NCI-H2107 treated with DMSO at 0.1 percent for 48 hours (cell line): ENCODE measurements around the gene MYRF.

Experiments
- DNase-seq: peaks from one replicate; lab custom pipeline; 2025; ENCODE audit not compliant: unreplicated experiment; lab: John Stamatoyannopoulos, UW

MYRF gene

GRCh38 chr11:61792310-61793082 is 40.1 kb downstream of the MYRF start, which contains the start of the genes FEN1 and TMEM258:
TSS of gene FEN1 (plus strand) at chr11:61792911. CDS start at chr11:61795362, 2,451 bp downstream.
TSS of gene TMEM258 (minus strand) at chr11:61792599. CDS start at chr11:61792558, 41 bp downstream.
- peak; percentile 85 for DNase-seq

DNA sequence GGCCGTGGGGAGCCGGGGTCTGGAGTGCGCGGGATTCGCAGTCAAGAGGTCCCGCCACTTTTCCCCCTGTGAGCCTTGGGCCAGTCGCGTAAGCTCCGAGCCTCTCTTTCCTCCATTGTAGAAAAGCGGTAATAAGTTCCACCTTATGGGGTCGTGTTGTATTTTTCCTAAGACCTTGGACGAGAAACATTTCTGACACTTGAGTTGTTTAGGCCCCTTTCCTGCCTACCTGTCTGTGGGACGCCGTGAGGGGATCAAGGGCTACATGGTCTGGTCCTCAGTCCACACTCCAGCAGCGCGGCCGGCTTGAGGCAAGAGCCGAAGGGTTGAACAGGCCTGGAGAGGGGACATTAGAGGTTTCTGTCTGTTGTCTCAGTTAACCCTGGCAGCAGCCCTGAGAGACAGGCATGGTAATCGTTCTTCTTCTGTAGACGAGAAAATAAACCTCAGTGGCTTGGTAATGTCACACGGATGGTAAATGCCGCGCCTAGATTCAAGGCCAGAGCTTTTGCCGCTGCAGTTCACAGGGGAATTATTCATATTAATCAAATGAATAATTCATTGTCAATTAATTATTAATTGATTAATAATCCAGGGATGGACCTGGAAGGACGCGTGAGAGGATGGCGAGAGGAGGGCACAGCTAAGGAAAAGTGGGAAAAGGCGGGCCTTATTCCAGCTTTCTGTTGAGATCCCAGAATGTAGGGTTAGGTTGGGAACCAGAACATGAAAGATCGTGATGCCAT is 40.8 kb downstream of the MYRF start:
- no peak for DNase-seq

DNA sequence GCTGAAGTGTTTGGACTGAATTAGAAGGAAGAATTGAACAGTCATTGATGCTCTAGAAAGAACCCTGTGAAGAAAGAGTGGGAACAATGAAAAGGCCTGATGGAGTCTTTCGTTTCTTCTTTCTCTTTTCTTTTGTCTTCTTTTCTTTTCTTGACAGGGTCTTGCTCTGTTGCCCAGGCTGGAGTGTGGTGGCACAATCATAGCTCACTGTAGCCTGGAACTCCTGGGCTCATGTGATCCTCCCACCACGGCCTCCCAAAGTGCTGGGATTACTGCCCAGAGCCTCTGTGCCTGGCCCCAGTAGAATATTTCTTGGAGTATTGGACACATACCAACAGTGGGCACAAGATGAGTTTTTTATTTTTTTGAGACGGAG is 41.4 kb downstream of the MYRF start:
- DNase-seq = no peak

- no peak for DNase-seq
Observed at GRCh38 chr11:61794579-61794978, 42.1 kb downstream of the MYRF start.

GRCh38 chr11:61795459-61795858 is 43.0 kb downstream of the MYRF start:
- no peak for DNase-seq

DNA sequence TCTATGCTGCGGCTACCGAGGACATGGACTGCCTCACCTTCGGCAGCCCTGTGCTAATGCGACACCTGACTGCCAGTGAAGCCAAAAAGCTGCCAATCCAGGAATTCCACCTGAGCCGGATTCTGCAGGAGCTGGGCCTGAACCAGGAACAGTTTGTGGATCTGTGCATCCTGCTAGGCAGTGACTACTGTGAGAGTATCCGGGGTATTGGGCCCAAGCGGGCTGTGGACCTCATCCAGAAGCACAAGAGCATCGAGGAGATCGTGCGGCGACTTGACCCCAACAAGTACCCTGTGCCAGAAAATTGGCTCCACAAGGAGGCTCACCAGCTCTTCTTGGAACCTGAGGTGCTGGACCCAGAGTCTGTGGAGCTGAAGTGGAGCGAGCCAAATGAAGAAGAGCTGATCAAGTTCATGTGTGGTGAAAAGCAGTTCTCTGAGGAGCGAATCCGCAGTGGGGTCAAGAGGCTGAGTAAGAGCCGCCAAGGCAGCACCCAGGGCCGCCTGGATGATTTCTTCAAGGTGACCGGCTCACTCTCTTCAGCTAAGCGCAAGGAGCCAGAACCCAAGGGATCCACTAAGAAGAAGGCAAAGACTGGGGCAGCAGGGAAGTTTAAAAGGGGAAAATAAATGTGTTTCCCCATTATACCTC is 43.6 kb downstream of the MYRF start:
- DNase-seq = no peak

DNA sequence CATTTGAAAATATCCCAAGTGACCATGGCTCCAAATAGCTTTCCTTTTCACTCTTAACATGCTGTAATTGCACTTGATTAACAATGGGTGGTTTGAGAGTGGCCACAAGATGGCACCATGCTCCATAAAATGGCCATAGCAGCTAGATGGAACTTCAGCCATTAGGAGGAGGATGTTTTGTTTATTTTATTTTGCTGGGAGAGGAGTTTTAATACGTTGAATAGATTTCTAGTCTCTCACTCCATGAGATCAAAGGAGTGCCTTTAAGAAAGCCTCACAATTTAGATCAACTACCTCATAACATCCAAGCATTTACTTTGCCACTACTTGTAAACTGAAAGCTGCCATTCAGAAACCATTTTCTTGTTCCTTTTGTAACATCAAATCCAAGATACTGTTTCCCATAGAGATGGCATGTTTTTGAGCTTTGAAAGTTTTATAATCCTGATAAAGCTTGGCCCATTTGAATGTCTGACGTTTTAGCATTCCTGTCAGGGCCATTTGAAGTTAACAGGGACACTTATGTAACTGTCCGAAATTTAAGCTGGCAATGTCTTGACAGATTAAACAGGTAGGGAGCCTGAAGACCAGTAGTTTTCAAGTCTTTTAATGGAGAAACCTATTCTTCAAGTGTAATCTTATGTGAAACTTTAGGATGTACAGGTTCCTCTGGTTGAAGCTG is 45.0 kb downstream of the MYRF start:
- peak; percentile 57 for DNase-seq

- DNase-seq = no peak
Observed at GRCh38 chr11:61799665-61800284, 47.3 kb downstream of the MYRF start.

- DNase-seq = no peak
Observed at GRCh38 chr11:61800331-61801281, 48.2 kb downstream of the MYRF start.

DNA sequence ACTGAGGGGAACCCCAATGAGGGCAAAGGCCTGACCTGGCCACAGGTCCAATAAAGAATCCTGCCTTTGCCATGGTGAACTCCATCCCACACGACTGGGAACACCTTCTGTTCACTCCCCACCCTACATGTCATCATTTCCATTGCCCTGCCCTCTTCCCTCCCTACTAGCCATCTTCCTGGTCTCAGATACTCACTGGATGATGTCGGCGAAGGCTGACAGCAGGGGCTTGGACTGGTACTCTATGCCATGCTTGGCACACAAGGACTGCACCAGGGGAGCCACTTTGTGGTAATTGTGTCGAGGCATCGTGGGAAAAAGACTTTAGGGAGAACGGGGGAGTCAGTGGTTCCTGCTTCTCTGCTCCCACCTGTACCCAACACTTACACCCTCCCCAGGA is 50.2 kb downstream of the MYRF start:
- DNase-seq = no peak

GRCh38 chr11:61803889-61804647 is 51.6 kb downstream of the MYRF start:
- DNase-seq = no peak

DNA sequence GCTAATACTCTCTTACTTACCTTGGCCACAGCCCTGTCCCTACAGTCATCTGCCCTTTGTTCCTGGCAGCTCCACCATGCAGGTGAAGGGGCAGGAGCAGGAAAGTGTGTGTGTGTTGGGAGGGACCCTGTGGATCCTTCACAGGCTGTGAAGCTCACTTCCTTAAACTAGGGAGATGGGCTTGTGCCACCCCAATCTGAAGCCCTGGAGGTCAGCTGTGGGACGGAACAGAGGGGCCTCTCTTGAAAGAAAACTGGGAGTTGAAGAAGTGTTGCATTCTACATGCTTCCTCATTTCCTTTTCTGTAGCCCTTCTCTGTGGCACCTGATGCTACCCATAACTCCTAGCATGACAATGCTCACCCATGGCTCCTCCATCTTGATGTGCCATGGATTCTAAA is 52.7 kb downstream of the MYRF start:
- DNase-seq = no peak

DNA sequence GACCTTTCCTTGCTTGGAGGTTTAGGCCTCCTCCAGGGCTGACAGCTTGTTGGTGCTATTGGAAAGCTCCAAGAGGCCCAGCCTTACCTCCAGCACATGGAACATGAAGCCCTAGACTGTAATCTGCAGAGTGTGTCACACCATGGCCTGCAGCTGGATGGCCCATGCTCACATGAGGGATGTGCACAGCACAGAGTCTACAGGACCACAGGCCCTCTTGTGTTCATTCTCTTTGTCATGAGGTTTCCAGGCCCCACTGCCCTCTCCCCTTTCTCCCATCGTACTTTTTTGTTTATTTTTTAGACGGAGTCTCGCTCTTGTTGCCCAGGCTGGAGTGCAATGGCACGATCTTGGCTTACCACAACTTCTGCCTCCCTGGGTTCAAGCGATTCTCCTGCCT is 54.3 kb downstream of the MYRF start:
- DNase-seq = no peak

DNA sequence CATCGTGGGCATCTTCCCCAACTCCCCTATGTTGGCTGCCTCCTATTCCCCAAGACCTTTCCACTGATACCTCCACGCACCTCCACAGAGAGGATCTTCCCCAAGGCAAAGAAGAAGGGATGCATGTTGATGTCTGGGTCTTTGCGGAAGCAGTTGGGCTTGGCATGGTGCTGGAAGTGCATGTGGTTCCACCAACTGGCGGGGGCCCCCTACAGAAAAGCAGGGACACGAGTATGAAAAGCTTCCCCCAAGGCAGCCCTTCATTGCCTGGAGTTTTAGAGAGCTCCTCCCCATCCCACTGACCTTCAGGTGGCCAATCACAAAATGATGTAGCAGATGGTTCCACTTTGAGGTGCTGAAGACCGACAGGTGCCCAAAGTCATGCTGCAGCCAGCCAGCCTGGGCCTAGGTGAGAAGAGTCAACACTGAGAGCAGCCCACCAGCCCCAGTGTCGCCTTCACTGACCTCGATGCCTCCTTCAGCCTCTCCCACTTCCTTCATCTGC is 58.3 kb downstream of the MYRF start:
- DNase-seq = no peak

- no peak for DNase-seq
Observed at GRCh38 chr11:61811831-61812230, 59.4 kb downstream of the MYRF start.

DNA sequence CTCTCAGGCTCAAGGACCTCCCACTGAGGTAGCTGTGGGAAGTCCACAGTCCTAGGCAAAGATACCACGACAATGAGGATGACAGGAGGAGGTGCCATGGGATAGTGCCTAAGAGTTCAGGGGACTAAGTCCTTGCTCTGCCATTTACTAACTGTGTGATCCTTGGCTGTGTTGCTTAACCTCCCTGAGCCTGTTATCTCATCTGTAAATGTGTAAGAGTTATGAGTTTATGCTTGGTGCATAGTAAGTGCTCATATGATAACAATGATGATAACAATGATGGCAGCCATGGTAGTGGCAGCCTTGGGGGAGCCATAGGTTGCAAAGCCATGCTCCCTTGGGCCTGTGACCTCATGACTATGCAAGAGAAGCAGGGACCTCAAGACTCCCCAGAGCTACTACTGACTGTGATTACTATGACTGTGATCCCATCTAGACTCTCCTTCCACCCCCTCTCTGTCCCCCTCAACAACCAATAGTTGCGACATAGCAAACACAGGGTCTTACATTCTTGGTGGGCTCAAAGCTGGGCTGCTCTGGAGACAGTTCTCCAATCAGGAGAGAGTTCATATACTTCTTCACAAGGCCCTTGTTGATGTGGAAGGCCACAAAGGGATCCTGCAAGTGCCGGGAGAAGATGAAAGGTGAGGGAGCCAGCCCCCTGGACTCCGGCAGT is 60.4 kb downstream of the MYRF start:
- DNase-seq = no peak

- no peak for DNase-seq
Observed at GRCh38 chr11:61814247-61814957, 62.0 kb downstream of the MYRF start.
